HG02759 (cell line): ENCODE measurements around the gene R3HDM2.
"Not testable (repeated sequence)": the region's sequence is repeated elsewhere in the genome, so short reads cannot be mapped to it uniquely, and the experiment has no call there.

Experiments used
- ATAC-seq: cut with Tn5 transposase; IDR thresholded peaks from one replicate; pipeline ENCODE4 v1.9.1; 2021; ENCODE audit warnings: mild to moderate bottlenecking, moderate library complexity; ENCODE audit not compliant: unreplicated experiment

R3HDM2 gene

GRCh38 chr12:57276233-57276632 lies 154.6 kb downstream of the R3HDM2 start:
- not testable (repeated sequence) for ATAC-seq

- no peak for ATAC-seq
These were observed 157.3 kb downstream of the R3HDM2 start for GRCh38 chr12:57273516-57273915.

GRCh38 chr12:57272337-57273151 lies 158.3 kb downstream of the R3HDM2 start:
- ATAC-seq = no peak

GRCh38 chr12:57270966-57271470 lies 159.8 kb downstream of the R3HDM2 start:
- no peak for ATAC-seq

GRCh38 chr12:57268264-57268663 lies 162.6 kb downstream of the R3HDM2 start:
- ATAC-seq = no peak

GRCh38 chr12:57266681-57267080 lies 164.2 kb downstream of the R3HDM2 start:
- ATAC-seq = no peak

- no peak for ATAC-seq
These were observed 167.7 kb downstream of the R3HDM2 start for GRCh38 chr12:57263096-57263495.

GRCh38 chr12:57262126-57262822 lies 168.6 kb downstream of the R3HDM2 start:
- ATAC-seq = no peak

GRCh38 chr12:57261428-57261865 lies 169.4 kb downstream of the R3HDM2 start:
- no peak for ATAC-seq

- no peak for ATAC-seq
These were observed 170.5 kb downstream of the R3HDM2 start for GRCh38 chr12:57260366-57260765.

GRCh38 chr12:57258977-57259970 lies 171.6 kb downstream of the R3HDM2 start:
- ATAC-seq = no peak

- ATAC-seq = no peak
These were observed 174.9 kb downstream of the R3HDM2 start for GRCh38 chr12:57255916-57256315.

GRCh38 chr12:57254506-57255280 lies 176.2 kb downstream of the R3HDM2 start:
- no peak for ATAC-seq

- no peak for ATAC-seq
These were observed 179.9 kb downstream of the R3HDM2 start, which contains the start of gene STAC3 for GRCh38 chr12:57250956-57251355. TSS of gene STAC3 (minus strand) at chr12:57251187. CDS start at chr12:57249636, 1,551 bp downstream.

- no peak for ATAC-seq
These were observed 180.3 kb downstream of the R3HDM2 start for GRCh38 chr12:57250541-57250940.

GRCh38 chr12:57248934-57249742 lies 181.7 kb downstream of the R3HDM2 start:
- ATAC-seq = no peak

- ATAC-seq = no peak
These were observed 183.8 kb downstream of the R3HDM2 start for GRCh38 chr12:57247041-57247440.

GRCh38 chr12:57244312-57244696 lies 186.5 kb downstream of the R3HDM2 start:
- ATAC-seq = no peak
